PFSK-1 (cell line): ENCODE measurements around the gene ST6GALNAC1.

Source experiments
- POLR2AphosphoS5 ChIP-seq: IDR thresholded peaks from 2 replicates; pipeline ENCODE4 v1.6.1; 2012; ENCODE audit warnings: low read depth, mild to moderate bottlenecking, control low read depth, low read length, moderate library complexity
- REST ChIP-seq, 2 experiments: IDR thresholded peaks; 2 replicates each; pipeline versions ENCODE4 v1.6.1 to v1.8.0; 2011 to 2012; ENCODE audit warnings: low read depth in 2 of 2, low read length in 2 of 2, control low read depth in 1 of 2, inconsistent platforms in 1 of 2, mild to moderate bottlenecking in 1 of 2, moderate library complexity in 1 of 2; ENCODE audit not compliant: insufficient read depth in 1 of 2
- SIN3A ChIP-seq: IDR thresholded peaks from 2 replicates; pipeline ENCODE4 v1.6.1; 2012; ENCODE audit warnings: mild to moderate bottlenecking, low read length, moderate library complexity, borderline replicate concordance; ENCODE audit not compliant: insufficient read depth
- TAF1 ChIP-seq: IDR thresholded peaks from 2 replicates; pipeline ENCODE4 v1.6.1; 2012; ENCODE audit warnings: low read length, control low read depth, borderline replicate concordance; ENCODE audit not compliant: insufficient read depth

GRCh38 chr17:76598004-76598439 is 45.5 kb downstream of the ST6GALNAC1 start:
- TF ChIP-seq POLR2AphosphoS5 (no peak), TAF1 (no peak), REST (IDR thresholded peaks at IDR 0.05; ENCODE audit: insufficient read depth in 1 of 2, low read depth in 2 of 2, low read length in 2 of 2) (no peak), SIN3A (no peak)
